MV-4-11 (cell line): ENCODE results near the gene WASF3.

Experiments
- DNase-seq: peaks from one replicate; lab custom pipeline; 2025; lab: John Stamatoyannopoulos, UW

Gene WASF3

GRCh38 chr13:26544707-26545106 is 12.8 kb upstream of the WASF3 start:
- no peak for DNase-seq

GRCh38 chr13:26548205-26548765 is 9.2 kb upstream of the WASF3 start:
- DNase-seq: no peak

GRCh38 chr13:26549713-26550112 is 7.8 kb upstream of the WASF3 start:
- DNase-seq: no peak

DNA sequence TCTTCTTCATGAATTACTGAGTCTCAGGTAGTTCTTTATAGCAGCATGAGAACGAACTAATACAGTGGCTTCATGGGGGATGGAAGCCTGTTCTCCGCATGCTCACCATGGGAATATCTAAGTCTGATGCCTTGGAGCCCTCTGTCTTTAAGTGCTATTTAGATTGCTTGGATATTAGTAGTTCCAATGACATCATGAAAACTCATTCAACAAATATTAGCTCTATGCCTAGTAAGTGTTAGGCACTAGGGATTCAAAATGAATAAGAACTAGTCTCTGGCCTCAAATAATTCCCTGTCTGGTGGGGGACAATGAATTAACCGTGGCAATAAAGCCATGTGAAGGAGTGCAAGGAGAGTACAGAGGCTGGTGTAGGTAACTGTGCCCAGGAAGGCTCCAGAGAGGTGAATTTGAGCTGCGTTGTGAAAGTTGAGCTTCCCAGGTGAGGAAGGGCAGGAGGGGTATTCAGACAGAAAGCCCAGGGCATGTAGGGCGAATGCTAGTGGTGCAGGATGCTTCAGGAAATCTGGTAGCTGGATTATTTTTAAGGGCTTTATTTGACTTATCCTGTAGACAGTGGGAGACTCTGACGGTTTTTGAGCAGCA is 6.1 kb upstream of the WASF3 start:
- DNase-seq: no peak

- DNase-seq: no peak
Observed at GRCh38 chr13:26555413-26555812, 2.1 kb upstream of the WASF3 start.

GRCh38 chr13:26557051-26557392 is 461 bp upstream of the WASF3 start:
- DNase-seq: no peak

GRCh38 chr13:26558074-26558805 is 757 bp downstream of the WASF3 start:
- DNase-seq: no peak

GRCh38 chr13:26558987-26559386 is 1.5 kb downstream of the WASF3 start:
- DNase-seq: no peak

- no peak for DNase-seq
Observed at GRCh38 chr13:26560456-26560855, 3.0 kb downstream of the WASF3 start.

GRCh38 chr13:26561067-26561466 is 3.6 kb downstream of the WASF3 start:
- no peak for DNase-seq

GRCh38 chr13:26561651-26562511 is 4.4 kb downstream of the WASF3 start:
- no peak for DNase-seq

- no peak for DNase-seq
Observed at GRCh38 chr13:26562512-26562890, 5.0 kb downstream of the WASF3 start.

GRCh38 chr13:26563713-26564112 is 6.2 kb downstream of the WASF3 start:
- no peak for DNase-seq

- DNase-seq: no peak
Observed at GRCh38 chr13:26568132-26568815, 10.8 kb downstream of the WASF3 start.

GRCh38 chr13:26571518-26571917 is 14.0 kb downstream of the WASF3 start:
- no peak for DNase-seq

GRCh38 chr13:26575244-26575643 is 17.8 kb downstream of the WASF3 start:
- no peak for DNase-seq

DNA sequence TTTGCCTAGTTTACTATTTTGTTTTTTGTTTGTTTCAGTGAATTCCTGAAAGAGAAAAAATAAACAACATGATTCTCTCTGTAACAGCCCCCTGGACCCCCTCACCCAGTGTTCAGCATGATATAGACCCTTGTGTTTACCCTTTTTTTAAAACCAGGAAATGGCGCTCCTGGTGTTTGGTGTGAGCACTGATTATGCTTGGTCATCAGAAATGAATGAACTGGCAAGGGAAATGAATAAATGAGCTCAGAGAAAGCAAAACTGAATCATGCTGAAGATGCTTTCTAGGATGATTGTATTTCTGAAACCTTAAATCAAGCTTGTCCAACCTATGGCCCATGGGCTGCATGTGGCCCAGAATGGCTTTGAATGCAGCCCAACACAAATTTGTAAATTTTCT is 22.1 kb downstream of the WASF3 start:
- DNase-seq: no peak

DNA sequence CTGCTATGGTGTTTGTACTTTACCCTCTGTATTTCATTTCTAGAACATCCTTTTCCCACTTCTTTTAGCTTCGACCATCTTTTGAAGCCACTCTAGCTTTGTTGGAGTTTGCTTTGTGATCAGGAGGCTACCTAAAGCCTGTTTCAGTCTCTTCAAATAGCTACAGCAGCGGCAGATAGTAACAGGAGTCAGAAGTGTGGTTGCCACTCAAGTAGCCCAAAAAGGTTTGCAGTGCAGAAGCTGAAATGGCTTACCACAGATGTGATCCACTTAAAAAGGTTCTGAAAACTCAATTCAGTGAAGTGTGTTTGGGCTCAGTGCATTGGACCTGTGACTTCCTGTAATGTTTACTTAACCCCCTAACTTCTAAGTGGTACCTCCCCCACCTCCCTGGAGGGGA is 26.2 kb downstream of the WASF3 start:
- DNase-seq: no peak

DNA sequence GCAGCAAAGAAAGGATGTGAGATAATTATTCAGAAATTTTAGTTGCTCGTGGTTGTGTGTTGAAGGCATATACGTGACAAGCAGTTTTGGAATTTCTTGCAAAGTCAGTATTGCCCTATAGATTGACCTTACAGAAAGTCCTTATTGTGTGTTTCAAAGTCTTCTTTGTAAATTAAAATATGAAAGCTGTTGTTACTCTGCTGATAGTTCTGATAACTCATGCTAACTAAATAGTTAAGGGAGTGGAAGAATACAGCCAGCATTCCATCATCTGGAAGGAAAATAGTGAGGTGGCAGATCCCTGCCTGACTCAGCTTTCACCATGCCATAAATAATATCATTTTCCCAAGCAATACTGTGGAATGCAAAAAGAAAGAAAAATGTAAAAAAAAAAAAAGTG is 27.2 kb downstream of the WASF3 start:
- no peak for DNase-seq

- DNase-seq: no peak
Observed at GRCh38 chr13:26585136-26585535, 27.7 kb downstream of the WASF3 start.

- no peak for DNase-seq
Observed at GRCh38 chr13:26587251-26587650, 29.8 kb downstream of the WASF3 start.

DNA sequence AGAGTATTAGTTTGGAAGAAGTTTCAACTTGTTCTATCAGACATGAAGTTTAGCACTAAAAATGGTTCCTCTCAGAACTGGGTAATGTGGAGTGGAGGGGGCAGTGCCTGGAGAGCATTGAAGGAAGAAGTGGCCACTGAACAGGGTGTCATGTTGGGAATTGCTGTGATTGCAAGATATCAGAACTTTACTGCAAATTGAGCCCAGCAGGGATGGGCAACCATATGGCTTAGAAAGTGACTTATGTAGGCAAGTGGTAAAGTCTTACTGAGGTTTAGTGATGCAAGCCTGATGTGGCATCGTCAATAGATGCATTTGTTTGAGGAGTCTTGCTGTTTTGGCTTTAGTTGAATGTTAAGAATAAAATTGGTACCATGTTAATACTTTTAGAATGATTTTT is 31.7 kb downstream of the WASF3 start:
- no peak for DNase-seq
